Hepatocyte (in vitro differentiated cells): ENCODE results near the gene LMX1A.

Source experiments
- CTCF ChIP-seq: fragments of 200-600 bp; sonication (generic); IDR thresholded peaks from 2 replicates; pipeline ENCODE4 v1.5.1; 2016; ENCODE audit warnings: antibody characterized with exemption, mild to moderate bottlenecking; ENCODE audit not compliant: poor library complexity
- EZH2 ChIP-seq: fragments of 200-600 bp; sonication (generic); IDR thresholded peaks from 2 replicates; pipeline ENCODE4 v1.6.1; 2016; ENCODE audit warnings: antibody characterized with exemption, mild to moderate bottlenecking, borderline replicate concordance
- EZH2phosphoT487 ChIP-seq: fragments of 200-600 bp; sonication (generic); IDR thresholded peaks from one replicate; pipeline ENCODE4 v1.6.1; 2018; ENCODE audit warnings: antibody characterized with exemption, mild to moderate bottlenecking, low read depth, moderate library complexity; ENCODE audit not compliant: unreplicated experiment, severe bottlenecking

DNA sequence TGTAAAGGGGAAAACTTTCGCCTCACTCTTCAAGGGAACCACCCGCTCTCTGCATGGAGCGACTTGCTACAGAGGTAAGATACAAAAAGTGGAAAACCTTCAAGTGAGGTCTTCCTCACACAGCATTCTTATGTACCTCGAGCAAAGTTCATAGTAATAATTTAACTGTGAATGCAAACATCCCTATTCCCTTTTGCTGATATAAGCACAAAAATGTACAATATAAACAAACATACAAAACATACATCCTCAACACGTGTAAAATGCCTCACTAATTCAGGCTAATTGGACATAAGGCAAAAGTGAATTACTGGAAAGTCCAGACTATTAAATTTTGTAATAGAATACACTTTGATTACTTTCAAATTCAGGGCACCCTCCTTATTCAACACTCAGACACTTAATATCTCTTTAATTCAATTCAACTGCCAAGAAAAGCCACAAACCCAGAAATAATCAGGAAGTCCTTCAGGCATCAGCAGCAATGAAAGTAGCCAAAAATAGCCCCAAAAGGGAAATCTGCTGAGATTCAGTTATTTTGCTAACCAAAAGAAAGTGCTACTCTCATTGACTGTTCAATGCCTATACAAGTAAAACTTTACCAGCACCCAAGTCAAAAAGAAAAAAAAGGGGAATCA, 15.2 kb upstream of the LMX1A start:
- TF ChIP-seq CTCF = no peak
- TF ChIP-seq EZH2phosphoT487 = no peak
- TF ChIP-seq EZH2 = no peak
